ENCODE measurements around the gene CNN3. TPM values are rescaled to one million over a fixed set of nuclear protein-coding genes. Genes with fewer than 3 reads are reported as not detected.

The CNN3 gene
- total RNA-seq, 1 experiment from 2014 or later = 260 TPM

GRCh38 chr1:94884507-94884906, 42.4 kb downstream of the CNN3 start:
- no peak overlapping the region for H3K4me3 ChIP-seq (ENCODE audit: low read depth, low read length, poor library complexity, severe bottlenecking)
- no peaks in the 10 kb centered on the region for H3K9me3 ChIP-seq (ENCODE audit: low read depth, low read length, poor library complexity, severe bottlenecking)
- intact Hi-C loops (cut with micrococcal nuclease; ENCODE audit: unreplicated experiment) = no loop called here
- POLR2A ChIA-PET (ENCODE audit: low non-redundant PET) = no interaction called here
- CTCF ChIA-PET = no interaction called here
- no peak for DNase-seq (ENCODE audit: low spot score)
- no peaks in the 10 kb centered on the region for H3K27me3 ChIP-seq (replicated peaks; ENCODE audit: insufficient read depth, low read depth, low read length, poor library complexity)
- H3K36me3 ChIP-seq (ENCODE audit: insufficient read depth, low read length, poor library complexity, severe bottlenecking) = no peaks in the 10 kb centered on the region
- no peak overlapping the region for H3K27ac ChIP-seq (ENCODE audit: low read depth, low read length, poor library complexity, severe bottlenecking)
- no TSS peak for BruUV-seq (replicated peaks)
- no peaks in the 10 kb centered on the region for H3K4me1 ChIP-seq (ENCODE audit: insufficient read depth, low read length, poor library complexity, severe bottlenecking)
- TF ChIP-seq CTCF (conservative IDR thresholded peaks at IDR 0.05; ENCODE audit: low read depth, low read length) (no peak), EZH2 (IDR thresholded peaks at IDR 0.05; ENCODE audit: borderline replicate concordance, low read depth, low read length, poor library complexity, severe bottlenecking) (no peak)

GRCh38 chr1:94884106-94884505, 42.8 kb downstream of the CNN3 start:
- TF ChIP-seq CTCF (conservative IDR thresholded peaks at IDR 0.05; ENCODE audit: low read depth, low read length) = no peak
- no peak for TF ChIP-seq EZH2 (IDR thresholded peaks at IDR 0.05; ENCODE audit: borderline replicate concordance, low read depth, low read length, poor library complexity, severe bottlenecking)
- Histone ChIP-seq H3K4me3 (ENCODE audit: low read depth, low read length, poor library complexity, severe bottlenecking) (no peak overlapping the region), H3K27me3 (replicated peaks; ENCODE audit: insufficient read depth, low read depth, low read length, poor library complexity) (no peaks in the 10 kb centered on the region), H3K4me1 (ENCODE audit: insufficient read depth, low read length, poor library complexity, severe bottlenecking) (no peaks in the 10 kb centered on the region), H3K9me3 (ENCODE audit: low read depth, low read length, poor library complexity, severe bottlenecking) (no peaks in the 10 kb centered on the region), H3K27ac (ENCODE audit: low read depth, low read length, poor library complexity, severe bottlenecking) (no peak overlapping the region), H3K36me3 (ENCODE audit: insufficient read depth, low read length, poor library complexity, severe bottlenecking) (no peaks in the 10 kb centered on the region)
- ChIA-PET POLR2A (ENCODE audit: low non-redundant PET) (no interaction called here), CTCF (no interaction called here)
- BruUV-seq (replicated peaks) = no TSS peak
- intact Hi-C loops (cut with micrococcal nuclease; ENCODE audit: unreplicated experiment) = no loop called here
- DNase-seq (ENCODE audit: low spot score) = no peak

- Histone ChIP-seq H3K36me3 (ENCODE audit: insufficient read depth, low read length, poor library complexity, severe bottlenecking) (no peaks in the 10 kb centered on the region), H3K4me1 (ENCODE audit: insufficient read depth, low read length, poor library complexity, severe bottlenecking) (no peaks in the 10 kb centered on the region), H3K4me3 (ENCODE audit: low read depth, low read length, poor library complexity, severe bottlenecking) (no peak overlapping the region), H3K27me3 (replicated peaks; ENCODE audit: insufficient read depth, low read depth, low read length, poor library complexity) (no peaks in the 10 kb centered on the region), H3K27ac (ENCODE audit: low read depth, low read length, poor library complexity, severe bottlenecking) (no peak overlapping the region), H3K9me3 (ENCODE audit: low read depth, low read length, poor library complexity, severe bottlenecking) (no peaks in the 10 kb centered on the region)
- intact Hi-C loops (cut with micrococcal nuclease; ENCODE audit: unreplicated experiment) = no loop called here
- no TSS peak for BruUV-seq (replicated peaks)
- ChIA-PET CTCF (no interaction called here), POLR2A (ENCODE audit: low non-redundant PET) (no interaction called here)
- TF ChIP-seq CTCF (conservative IDR thresholded peaks at IDR 0.05; ENCODE audit: low read depth, low read length) = no peak
- TF ChIP-seq EZH2 (IDR thresholded peaks at IDR 0.05; ENCODE audit: borderline replicate concordance, low read depth, low read length, poor library complexity, severe bottlenecking) = no peak
- DNase-seq (ENCODE audit: low spot score) = no peak
These were observed 43.2 kb downstream of the CNN3 start for GRCh38 chr1:94883691-94884090.
